NT2/D1 (cell line): ENCODE results near the gene ROBO1.

Source experiments
- YY1 ChIP-seq: IDR thresholded peaks from 2 replicates; pipeline ENCODE4 v1.6.1; 2011; ENCODE audit not compliant: insufficient read length, insufficient read depth
- ZNF274 ChIP-seq: IDR thresholded peaks from 2 replicates; pipeline ENCODE4 v1.6.1; 2011; ENCODE audit warnings: mild to moderate bottlenecking, low read depth, low read length

GRCh38 chr3:79664455-79664854 is 103.3 kb downstream of the ROBO1 start:
- TF ChIP-seq ZNF274 (no peak), YY1 (no peak)
